HG03095 (cell line): ENCODE measurements around the gene MAVS.
"Not testable (repeated sequence)": the region's sequence is repeated elsewhere in the genome, so short reads cannot be mapped to it uniquely, and the experiment has no call there.

Experiments used
- ATAC-seq: cut with Tn5 transposase; IDR thresholded peaks from one replicate; pipeline ENCODE4 v1.9.1; 2021; ENCODE audit warnings: moderate library complexity; ENCODE audit not compliant: unreplicated experiment

MAVS gene

GRCh38 chr20:3847429-3847940 is 851 bp downstream of the MAVS start:
- ATAC-seq: no peak

DNA sequence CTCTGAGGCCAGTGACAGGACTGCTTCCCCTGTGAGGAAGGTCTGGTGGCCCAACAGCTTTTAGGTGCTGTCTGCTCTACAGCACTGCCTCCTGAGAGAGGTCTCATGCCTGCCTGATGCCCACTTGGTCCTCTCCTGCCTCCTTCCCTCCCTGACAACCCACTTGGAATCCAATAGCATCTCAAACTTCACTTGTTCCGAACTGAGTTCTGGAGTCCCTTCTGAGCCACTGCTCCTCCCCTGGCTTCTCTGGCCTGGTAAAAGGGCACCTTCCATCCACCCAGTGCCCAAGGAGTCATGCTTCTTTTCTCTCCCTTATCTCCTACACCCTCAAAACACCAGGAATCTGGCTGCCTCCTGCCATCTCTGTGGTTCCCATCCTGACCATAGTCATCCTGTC is 1.9 kb downstream of the MAVS start:
- ATAC-seq: no peak

DNA sequence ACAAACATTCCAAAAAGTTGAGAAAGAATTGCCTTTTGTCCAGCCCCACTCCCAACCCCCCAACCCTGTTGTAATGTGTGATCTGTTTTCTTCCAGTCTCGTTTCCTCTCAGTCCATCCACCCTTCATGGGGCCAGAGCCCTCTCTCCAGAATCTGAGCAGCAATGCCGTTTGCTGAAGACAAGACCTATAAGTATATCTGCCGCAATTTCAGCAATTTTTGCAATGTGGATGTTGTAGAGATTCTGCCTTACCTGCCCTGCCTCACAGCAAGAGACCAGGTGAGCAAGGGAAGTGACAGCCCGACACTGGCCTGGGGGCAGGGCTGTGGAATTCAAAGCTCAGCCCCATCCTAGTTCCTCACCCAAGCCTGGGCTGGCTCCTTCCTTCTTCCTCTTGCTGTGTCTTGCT is 7.8 kb downstream of the MAVS start:
- no peak for ATAC-seq

GRCh38 chr20:3857405-3857804 is 10.8 kb downstream of the MAVS start:
- ATAC-seq: no peak

DNA sequence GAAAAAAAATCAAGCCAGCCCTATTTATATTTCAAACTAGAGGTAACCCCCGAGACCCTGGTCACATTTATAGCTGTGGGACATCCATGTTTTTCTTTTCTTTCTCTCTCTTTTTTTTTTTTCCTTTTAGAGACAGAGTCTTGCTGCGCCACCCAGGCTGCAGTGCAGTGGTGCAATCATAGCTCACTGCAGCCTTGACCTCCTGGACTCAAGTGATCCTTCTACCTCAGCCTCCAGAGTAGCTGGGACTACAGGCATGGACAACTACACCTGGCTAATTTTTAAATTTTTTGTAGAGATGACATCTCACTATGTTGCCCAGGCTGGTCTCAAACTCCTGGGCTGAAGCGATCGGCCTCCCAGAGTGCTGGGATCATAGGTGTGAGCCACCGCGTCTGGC is 12.1 kb downstream of the MAVS start:
- ATAC-seq: no peak

DNA sequence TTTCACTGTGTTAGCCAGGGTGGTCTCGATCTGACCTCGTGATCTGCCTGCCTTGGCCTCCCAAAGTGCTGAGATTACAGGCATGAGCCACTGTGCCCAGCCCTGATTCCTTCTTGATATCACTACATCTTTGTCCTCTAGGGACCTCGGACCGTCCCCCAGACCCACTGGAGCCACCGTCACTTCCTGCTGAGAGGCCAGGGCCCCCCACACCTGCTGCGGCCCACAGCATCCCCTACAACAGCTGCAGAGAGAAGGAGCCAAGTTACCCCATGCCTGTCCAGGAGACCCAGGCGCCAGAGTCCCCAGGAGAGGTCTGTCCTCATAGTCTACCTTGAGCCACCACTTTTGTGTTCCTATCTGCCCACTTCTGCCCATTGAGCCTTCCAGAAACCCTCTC is 14.6 kb downstream of the MAVS start:
- no peak for ATAC-seq

DNA sequence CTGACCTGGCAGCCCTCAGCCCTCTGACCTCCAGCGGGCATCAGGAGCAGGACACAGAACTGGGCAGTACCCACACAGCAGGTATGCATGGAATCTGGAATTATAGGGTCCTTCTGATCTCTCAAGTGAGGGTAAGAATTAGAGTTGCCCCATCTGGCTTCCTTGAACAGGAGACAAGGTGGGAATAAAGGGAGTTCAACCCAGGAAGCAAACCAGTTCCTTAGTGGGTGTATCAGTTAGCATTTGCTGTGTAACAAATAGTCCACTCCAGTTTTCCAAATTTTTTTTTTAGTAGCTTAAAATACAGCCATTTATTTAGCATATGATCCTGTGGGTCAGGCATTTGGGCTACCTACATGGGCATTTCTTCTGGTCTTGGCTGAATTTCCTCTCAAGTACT is 15.7 kb downstream of the MAVS start:
- no peak for ATAC-seq

DNA sequence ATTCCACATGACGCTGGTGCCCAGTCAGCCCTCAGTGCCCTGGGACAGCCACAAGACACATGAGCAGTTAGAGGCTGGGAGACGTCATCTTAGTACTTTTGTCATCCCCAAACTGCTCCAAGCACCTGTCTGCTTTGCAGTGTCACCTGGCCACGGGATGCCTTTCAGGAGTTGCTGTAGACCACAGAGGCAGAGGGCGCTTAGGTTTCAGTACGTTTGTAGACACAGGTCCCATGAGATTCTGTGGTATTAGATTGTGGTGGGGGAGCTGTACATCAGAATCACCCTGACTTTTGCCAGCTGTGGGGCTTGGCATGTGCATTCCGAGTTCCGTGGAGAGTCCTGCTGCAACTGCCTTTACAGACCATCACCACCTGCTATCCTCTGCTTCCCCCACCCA is 16.7 kb downstream of the MAVS start:
- no peak for ATAC-seq

GRCh38 chr20:3864518-3864917 is 17.9 kb downstream of the MAVS start:
- no peak for ATAC-seq

- no peak for ATAC-seq
Measured at GRCh38 chr20:3865152-3865886, 18.7 kb downstream of the MAVS start.

GRCh38 chr20:3865887-3866407 is 19.3 kb downstream of the MAVS start:
- ATAC-seq: no peak

DNA sequence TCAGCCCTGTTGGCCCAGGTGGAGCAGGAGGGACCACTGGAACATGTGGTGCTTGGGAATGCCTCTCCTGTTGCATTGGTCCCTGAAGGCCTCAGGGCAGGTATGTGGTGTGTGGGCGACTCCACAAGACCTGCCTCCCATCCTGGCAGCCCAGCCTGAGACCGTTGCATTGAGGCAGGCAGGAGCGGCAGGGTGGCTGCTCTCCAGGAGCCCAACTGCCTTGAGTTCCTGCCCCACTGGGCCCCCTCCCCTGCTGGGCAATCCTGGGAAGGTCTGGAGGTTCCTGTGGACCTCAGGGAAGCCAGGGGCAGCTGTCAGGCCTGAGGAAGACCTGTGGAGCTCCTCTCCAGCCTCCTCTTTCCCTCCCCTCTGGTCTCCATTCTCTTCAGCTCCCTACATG is 19.8 kb downstream of the MAVS start:
- ATAC-seq: no peak

DNA sequence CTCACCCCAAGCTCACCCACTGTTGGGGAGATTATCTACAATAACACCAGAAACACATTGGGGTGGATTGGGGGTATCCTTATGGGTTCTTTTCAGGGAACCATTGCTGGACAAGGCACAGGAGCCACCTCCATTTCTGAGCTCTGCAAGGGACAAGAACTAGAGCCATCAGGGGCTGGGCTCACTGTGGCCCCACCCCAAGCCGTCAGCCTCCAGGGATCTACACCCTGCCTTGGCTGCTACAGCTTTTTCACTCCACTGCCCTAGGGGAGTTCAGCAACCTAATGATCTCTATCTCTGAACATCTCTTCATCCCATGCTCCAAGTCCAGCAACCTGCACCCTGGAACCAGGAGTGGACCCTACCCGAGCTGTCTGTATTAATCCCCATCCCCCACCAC is 21.2 kb downstream of the MAVS start:
- ATAC-seq: no peak

GRCh38 chr20:3869839-3870634 is 23.4 kb downstream of the MAVS start:
- no peak for ATAC-seq

GRCh38 chr20:3871550-3872265 is 25.1 kb downstream of the MAVS start:
- no peak for ATAC-seq

- ATAC-seq: no peak
Measured at GRCh38 chr20:3873507-3873906, 26.9 kb downstream of the MAVS start.

GRCh38 chr20:3874194-3874844 is 27.7 kb downstream of the MAVS start:
- ATAC-seq: no peak

GRCh38 chr20:3875378-3875974 is 28.8 kb downstream of the MAVS start:
- no peak for ATAC-seq

DNA sequence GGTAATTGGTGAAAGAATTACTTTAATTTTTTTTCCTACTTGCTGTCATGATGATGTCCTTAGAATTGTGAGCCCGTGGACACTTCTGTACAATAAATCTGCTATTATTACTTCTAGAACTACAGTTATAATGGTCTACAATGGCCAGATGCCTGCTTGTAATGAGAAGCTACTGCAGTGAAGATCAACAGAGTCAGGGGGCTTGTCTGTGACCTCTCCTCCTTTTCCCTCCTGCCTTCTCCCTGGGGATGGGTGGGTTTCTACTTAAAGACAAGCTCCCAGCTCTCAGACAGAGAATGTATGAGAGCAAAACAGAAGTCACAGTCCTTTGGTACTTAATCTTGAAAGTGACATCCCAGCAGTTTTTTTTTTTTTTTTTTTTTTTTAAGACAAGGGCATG is 29.4 kb downstream of the MAVS start:
- no peak for ATAC-seq

DNA sequence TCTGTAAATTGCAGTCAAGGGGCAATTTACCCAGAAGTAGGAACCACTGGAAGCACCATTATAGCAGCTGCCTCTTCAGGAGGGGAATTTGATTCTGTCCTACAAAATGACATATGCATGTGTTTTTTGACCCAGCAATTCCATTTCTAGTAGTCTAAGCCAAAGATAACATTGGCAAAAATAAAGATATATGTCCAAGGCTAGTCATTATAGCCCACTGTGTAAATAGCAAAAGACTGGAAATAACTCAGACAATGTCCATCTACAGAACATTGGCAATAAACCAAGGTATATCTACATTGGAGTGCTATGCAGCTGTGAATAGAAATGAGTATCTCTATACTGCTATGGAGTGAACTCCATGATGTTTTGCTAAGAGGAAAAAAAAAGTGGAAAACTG is 30.0 kb downstream of the MAVS start:
- no peak for ATAC-seq

DNA sequence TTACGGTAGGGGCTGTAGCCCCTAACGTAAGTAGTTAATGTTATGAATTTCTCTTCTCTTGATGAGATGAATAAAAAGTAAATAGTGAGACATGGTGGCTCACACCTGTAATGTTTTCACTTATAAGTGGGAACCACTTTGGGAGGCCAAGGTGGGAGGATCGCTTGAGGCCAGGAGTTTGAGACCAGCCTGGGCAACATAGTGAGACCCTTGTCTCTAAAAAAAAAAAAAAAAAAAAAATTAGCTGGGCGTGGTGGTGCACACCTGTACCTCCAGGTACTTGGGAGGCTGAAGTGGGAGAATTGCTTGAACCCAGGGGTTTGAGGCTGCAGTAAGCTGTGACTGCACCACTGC is 32.3 kb downstream of the MAVS start:
- ATAC-seq: not testable (repeated sequence)
